Lower lobe of right lung (tissue), 2 donors: ENCODE data around the gene SHROOM2. TPM values are rescaled to one million over a fixed set of nuclear protein-coding genes. Genes with fewer than 3 reads are reported as not detected.

Experiments
- ATAC-seq, 2 donors: fragments of 200-7000 bp; cut with Tn5 transposase; one replicate each; pipeline ENCODE4 v1.9.1; 2020 to 2022; ENCODE audit warnings: mild to moderate bottlenecking in 2 of 2, moderate library complexity in 2 of 2
- DNase-seq: peaks from one replicate; pipeline ENCODE4 v3.0.0-alpha.2; 2020
- H3K27ac ChIP-seq: fragments of 200-600 bp; one replicate; pipeline ENCODE4 v1.8.0; 2022
- H3K27me3 ChIP-seq: fragments of 200-600 bp; one replicate; pipeline ENCODE4 v1.8.0; 2022; ENCODE audit warnings: low read depth
- H3K36me3 ChIP-seq: fragments of 200-600 bp; one replicate; pipeline ENCODE4 v1.8.0; 2022; ENCODE audit warnings: mild to moderate bottlenecking
- H3K4me1 ChIP-seq: fragments of 200-600 bp; one replicate; pipeline ENCODE4 v1.8.0; 2022
- H3K4me3 ChIP-seq: fragments of 200-600 bp; one replicate; pipeline ENCODE4 v1.8.0; 2022; ENCODE audit warnings: mild to moderate bottlenecking
- H3K9me3 ChIP-seq: fragments of 200-600 bp; one replicate; pipeline ENCODE4 v1.8.0; 2022
- intact Hi-C: fragments of 100-400 bp; cut with DNase I; formaldehyde crosslinking; loops from one replicate; pipeline ENCODE4 v1.11.0; 2022
- long read RNA-seq: library from polyadenylated mRNA; unstranded; transcript quantifications from one replicate; pipeline ENCODE4 v2.0.0, GENCODE V29; 2021
- total RNA-seq: library from RNA; stranded (reverse); fragmentation: NEBNext Ultra II Directional; extraction: Animal tissue kit (Norgen Biotek cat#: 25700); gene quantifications from one replicate; pipeline ENCODE4 v1.2.1, GENCODE V29; 2021
- TF ChIP-seq, protein P1 (sequence below): fragments of 200-600 bp; IDR thresholded peaks from one replicate; pipeline ENCODE4 v1.8.0; 2022; ENCODE audit warnings: antibody characterized with exemption, mild to moderate bottlenecking
- donor health status: DM: no; HTN: yes; CAD: no; lungs with severe emphysema.

The SHROOM2 gene, protein sequence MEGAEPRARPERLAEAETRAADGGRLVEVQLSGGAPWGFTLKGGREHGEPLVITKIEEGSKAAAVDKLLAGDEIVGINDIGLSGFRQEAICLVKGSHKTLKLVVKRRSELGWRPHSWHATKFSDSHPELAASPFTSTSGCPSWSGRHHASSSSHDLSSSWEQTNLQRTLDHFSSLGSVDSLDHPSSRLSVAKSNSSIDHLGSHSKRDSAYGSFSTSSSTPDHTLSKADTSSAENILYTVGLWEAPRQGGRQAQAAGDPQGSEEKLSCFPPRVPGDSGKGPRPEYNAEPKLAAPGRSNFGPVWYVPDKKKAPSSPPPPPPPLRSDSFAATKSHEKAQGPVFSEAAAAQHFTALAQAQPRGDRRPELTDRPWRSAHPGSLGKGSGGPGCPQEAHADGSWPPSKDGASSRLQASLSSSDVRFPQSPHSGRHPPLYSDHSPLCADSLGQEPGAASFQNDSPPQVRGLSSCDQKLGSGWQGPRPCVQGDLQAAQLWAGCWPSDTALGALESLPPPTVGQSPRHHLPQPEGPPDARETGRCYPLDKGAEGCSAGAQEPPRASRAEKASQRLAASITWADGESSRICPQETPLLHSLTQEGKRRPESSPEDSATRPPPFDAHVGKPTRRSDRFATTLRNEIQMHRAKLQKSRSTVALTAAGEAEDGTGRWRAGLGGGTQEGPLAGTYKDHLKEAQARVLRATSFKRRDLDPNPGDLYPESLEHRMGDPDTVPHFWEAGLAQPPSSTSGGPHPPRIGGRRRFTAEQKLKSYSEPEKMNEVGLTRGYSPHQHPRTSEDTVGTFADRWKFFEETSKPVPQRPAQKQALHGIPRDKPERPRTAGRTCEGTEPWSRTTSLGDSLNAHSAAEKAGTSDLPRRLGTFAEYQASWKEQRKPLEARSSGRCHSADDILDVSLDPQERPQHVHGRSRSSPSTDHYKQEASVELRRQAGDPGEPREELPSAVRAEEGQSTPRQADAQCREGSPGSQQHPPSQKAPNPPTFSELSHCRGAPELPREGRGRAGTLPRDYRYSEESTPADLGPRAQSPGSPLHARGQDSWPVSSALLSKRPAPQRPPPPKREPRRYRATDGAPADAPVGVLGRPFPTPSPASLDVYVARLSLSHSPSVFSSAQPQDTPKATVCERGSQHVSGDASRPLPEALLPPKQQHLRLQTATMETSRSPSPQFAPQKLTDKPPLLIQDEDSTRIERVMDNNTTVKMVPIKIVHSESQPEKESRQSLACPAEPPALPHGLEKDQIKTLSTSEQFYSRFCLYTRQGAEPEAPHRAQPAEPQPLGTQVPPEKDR (N-terminal part only)
- 9.3 TPM for total RNA-seq
- long read RNA-seq, partial matches to known transcripts: 10 of 17 reads
- long read RNA-seq, other reads (novel, unspliced or antisense): 7 of 17 reads

DNA sequence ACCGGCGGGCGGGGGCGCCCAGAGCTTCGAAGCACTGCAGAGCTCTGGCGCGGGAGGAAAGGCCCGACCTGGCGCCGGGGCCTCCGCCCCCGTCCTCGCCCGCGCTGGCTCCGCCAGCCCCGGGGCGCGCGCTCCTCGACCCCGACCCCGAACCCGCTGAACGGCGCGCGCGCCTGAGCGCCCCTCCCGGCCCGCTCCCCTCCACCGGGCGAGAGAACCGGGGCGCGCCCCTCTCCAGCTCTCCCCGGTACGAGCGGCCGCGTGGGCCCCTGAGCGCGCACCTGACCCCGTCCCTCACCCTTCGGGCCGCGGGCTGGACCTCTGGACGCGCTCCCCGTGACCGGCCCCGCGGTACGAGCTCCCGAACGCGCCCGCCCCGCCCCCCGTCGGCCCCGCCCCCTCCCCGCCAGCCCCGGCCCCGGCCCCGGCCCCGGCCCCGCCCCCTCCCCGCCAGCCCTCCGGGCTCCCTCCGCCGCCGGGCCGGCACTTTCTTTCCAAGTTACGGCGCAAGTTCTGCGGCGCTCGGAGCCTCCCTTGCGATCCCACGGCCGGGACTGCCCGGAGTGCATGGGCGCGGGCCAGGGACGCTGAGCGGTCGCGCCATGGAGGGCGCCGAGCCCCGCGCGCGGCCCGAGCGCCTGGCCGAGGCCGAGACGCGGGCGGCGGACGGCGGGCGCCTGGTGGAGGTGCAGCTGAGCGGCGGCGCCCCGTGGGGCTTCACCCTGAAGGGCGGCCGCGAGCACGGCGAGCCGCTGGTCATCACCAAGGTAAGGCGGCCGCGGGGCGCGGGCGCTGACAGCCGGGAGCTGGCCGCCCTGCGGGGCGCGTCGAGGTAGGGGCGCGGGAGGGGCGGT lies at the start of gene SHROOM2:
TSS of gene SHROOM2 (plus strand) at position 486 of the 854 bp plus-strand sequence. CDS start at position 603, 117 bp downstream.
- peak within 1 kb of the TSS; percentile 59 for H3K4me3 ChIP-seq
- DNase-seq (peak; percentile 48), ATAC-seq (peak; percentile 76 to 77)
- H3K27me3 ChIP-seq: no peaks in the 10 kb centered on the region
- H3K27ac ChIP-seq: peak within 1 kb of the TSS; percentile 56
- intact Hi-C loops: no loop called here
- H3K9me3 ChIP-seq: no peaks in the 10 kb centered on the region
- TF ChIP-seq, protein P1, sequence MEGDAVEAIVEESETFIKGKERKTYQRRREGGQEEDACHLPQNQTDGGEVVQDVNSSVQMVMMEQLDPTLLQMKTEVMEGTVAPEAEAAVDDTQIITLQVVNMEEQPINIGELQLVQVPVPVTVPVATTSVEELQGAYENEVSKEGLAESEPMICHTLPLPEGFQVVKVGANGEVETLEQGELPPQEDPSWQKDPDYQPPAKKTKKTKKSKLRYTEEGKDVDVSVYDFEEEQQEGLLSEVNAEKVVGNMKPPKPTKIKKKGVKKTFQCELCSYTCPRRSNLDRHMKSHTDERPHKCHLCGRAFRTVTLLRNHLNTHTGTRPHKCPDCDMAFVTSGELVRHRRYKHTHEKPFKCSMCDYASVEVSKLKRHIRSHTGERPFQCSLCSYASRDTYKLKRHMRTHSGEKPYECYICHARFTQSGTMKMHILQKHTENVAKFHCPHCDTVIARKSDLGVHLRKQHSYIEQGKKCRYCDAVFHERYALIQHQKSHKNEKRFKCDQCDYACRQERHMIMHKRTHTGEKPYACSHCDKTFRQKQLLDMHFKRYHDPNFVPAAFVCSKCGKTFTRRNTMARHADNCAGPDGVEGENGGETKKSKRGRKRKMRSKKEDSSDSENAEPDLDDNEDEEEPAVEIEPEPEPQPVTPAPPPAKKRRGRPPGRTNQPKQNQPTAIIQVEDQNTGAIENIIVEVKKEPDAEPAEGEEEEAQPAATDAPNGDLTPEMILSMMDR: no peak
- no peaks in the 10 kb centered on the region for H3K4me1 ChIP-seq
- H3K36me3 ChIP-seq: no peaks in the 10 kb centered on the region

GRCh38 chrX:9737363-9737762 lies 48.9 kb upstream of the SHROOM2 start:
- Histone ChIP-seq H3K4me1 (no peaks in the 10 kb centered on the region), H3K27me3 (no peaks in the 10 kb centered on the region), H3K27ac (no peak overlapping the region), H3K9me3 (no peaks in the 10 kb centered on the region), H3K4me3 (no peak overlapping the region), H3K36me3 (no peaks in the 10 kb centered on the region)
- TF ChIP-seq, protein P1: no peak
- intact Hi-C loops: no loop called here
- ATAC-seq (no peak), DNase-seq (no peak)

- ATAC-seq (no peak), DNase-seq (no peak)
- TF ChIP-seq, protein P1: no peak
- Histone ChIP-seq H3K27ac (no peak overlapping the region), H3K9me3 (no peaks in the 10 kb centered on the region), H3K4me1 (no peaks in the 10 kb centered on the region), H3K4me3 (no peak overlapping the region), H3K27me3 (no peaks in the 10 kb centered on the region), H3K36me3 (no peaks in the 10 kb centered on the region)
- intact Hi-C loops: no loop called here
Observed at GRCh38 chrX:9738151-9738550, 48.1 kb upstream of the SHROOM2 start.

GRCh38 chrX:9739130-9739529 lies 47.1 kb upstream of the SHROOM2 start:
- ATAC-seq (no peak), DNase-seq (no peak)
- H3K36me3 ChIP-seq: no peaks in the 10 kb centered on the region
- TF ChIP-seq, protein P1: no peak
- H3K27ac ChIP-seq: no peak overlapping the region
- H3K4me3 ChIP-seq: no peak overlapping the region
- H3K4me1 ChIP-seq: no peaks in the 10 kb centered on the region
- intact Hi-C loops: no loop called here
- H3K9me3 ChIP-seq: no peaks in the 10 kb centered on the region
- no peaks in the 10 kb centered on the region for H3K27me3 ChIP-seq
